ENCODE measurements around the gene TMSB15A.

GRCh38 chrX:102535958-102536357, 19.4 kb upstream of the TMSB15A start:
- TF ChIP-seq CTCF (IDR thresholded peaks at IDR 0.05; ENCODE audit: low read depth, low read length, poor library complexity, severe bottlenecking) (no peak), EZH2phosphoT487 (IDR thresholded peaks at IDR 0.05; ENCODE audit: borderline replicate concordance, low read length) (no peak)

Data from DOHH2 (cell line).